Vagina (tissue), 2 donors: ENCODE data around the gene RALB. TPM values are rescaled to one million over a fixed set of nuclear protein-coding genes. Genes with fewer than 3 reads are reported as not detected.

Experiments
- DNase-seq, 2 donors: peaks; one replicate each; pipeline ENCODE4 v3.0.0-alpha.2; 2017; ENCODE audit errors: extremely low spot score in 2 of 2
- H3K27ac ChIP-seq: fragments of 200-600 bp; sonication (generic); one replicate; pipeline ENCODE4 v1.5.1; 2019
- H3K27me3 ChIP-seq: fragments of 200-600 bp; sonication (generic); one replicate; pipeline ENCODE4 v1.5.1; 2019
- H3K36me3 ChIP-seq, 2 donors: fragments of 200-600 bp; sonication (generic); one replicate each; pipeline ENCODE4 v1.5.1; 2017 to 2019
- H3K4me1 ChIP-seq: fragments of 200-600 bp; sonication (generic); one replicate; pipeline ENCODE4 v1.5.1; 2019
- H3K4me3 ChIP-seq, 2 donors: fragments of 200-600 bp; sonication (generic); 1 replicate in 1 of 2; 2 replicates in 1 of 2; pipeline ENCODE4 v1.5.1; 2016 to 2019
- H3K9me3 ChIP-seq: fragments of 200-600 bp; sonication (generic); one replicate; pipeline ENCODE4 v1.5.1; 2019
- POLR2A ChIP-seq, 2 donors: fragments of 450-650 bp; IDR thresholded peaks; one replicate each; pipeline ENCODE4 v1.6.1; 2017; ENCODE audit warnings: antibody characterized with exemption in 2 of 2, mild to moderate bottlenecking in 2 of 2, moderate library complexity in 2 of 2
- POLR2AphosphoS5 ChIP-seq, 2 donors: sonication (generic); formaldehyde crosslinking; IDR thresholded peaks; one replicate each; pipeline ENCODE4 v1.9.0; 2017; ENCODE audit warnings: antibody characterized with exemption in 2 of 2, mild to moderate bottlenecking in 2 of 2, low read depth in 1 of 2; ENCODE audit not compliant: insufficient read depth in 1 of 2
- intact Hi-C: fragments of 100-400 bp; cut with DNase I; formaldehyde crosslinking; loops from one replicate; pipeline ENCODE4 v1.15.1; 2023
- total RNA-seq: library from RNA; depleted of rRNA; stranded (reverse); fragments of >200 nt; gene quantifications from one replicate; pipeline ENCODE4 v1.2.3, GENCODE V29; 2016
- TF ChIP-seq, protein P1 (sequence below), 3 experiments: fragments of 450-650 bp in 2 of 3; fragments of 200-600 bp in 1 of 3; sonication (generic) in 1 of 3; IDR thresholded peaks; one replicate each; pipeline ENCODE4 v1.5.1; 2017 to 2019; ENCODE audit warnings: antibody characterized with exemption in 3 of 3, mild to moderate bottlenecking in 2 of 3, moderate library complexity in 2 of 3

RALB gene
- total RNA-seq, 1 donor from 2014 or later = 44.0 TPM

DNA sequence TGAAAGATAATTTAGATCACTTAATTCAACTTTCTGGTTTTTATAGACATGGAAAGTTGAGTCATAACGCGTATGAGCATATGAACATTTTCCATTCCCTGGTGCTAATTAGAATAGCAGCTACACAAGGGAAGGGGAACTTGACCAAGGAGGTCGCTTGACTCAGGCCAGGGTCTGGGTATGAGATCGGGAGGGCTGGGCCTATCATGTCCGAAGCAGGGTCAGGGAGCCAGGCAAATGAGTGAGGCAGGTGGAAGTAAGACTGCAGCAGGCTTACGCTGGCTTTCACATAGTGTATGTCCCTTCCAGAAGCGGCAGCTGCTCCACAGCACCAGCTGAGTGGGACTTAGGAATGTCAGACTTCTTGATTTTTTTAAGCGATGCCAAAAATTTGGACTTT, 14.7 kb downstream of the RALB start:
- Histone ChIP-seq H3K27ac (no peak overlapping the region), H3K4me3 (no peak overlapping the region), H3K36me3 (no peaks in the 10 kb centered on the region), H3K27me3 (no peaks in the 10 kb centered on the region), H3K9me3 (no peaks in the 10 kb centered on the region), H3K4me1 (peaks cover 10% of the 10 kb centered on the region)
- DNase-seq = no peak
- no peak for TF ChIP-seq POLR2A (IDR thresholded peaks at IDR 0.05)
- intact Hi-C loops = no loop called here

DNA sequence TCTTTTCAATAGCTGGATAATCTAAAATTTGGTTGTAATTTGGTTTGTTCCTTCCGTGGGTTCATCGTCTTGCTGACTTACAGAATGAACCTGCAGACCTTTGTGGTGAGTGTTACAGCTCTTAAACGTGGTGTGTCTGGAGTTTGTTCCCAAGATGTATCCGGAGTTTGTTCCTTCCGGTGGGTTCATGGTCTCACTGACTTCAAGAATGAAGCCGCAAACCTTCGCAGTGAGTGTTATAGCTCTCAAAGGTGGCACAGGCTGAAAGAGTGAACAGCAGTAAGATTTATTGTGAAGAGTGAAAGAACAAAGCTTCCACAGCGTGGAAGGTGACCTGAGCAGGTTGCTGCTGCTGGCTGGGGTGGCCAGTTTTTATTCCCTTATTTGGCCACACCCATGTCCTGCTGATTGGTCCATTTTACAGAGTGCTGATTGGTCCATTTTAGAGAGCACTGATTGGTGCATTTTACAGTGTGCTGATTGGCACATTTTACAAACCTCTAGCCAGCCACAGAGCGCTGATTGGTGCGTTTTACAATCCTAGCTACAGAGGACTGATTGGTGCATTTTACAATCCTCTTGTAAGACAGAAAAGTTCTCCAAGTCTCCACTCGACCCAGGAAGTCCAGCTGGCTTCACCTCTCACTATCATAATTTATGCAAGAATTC, 16.6 kb downstream of the RALB start:
- DNase-seq = no peak
- Histone ChIP-seq H3K4me1 (peaks cover 13% of the 10 kb centered on the region), H3K9me3 (no peaks in the 10 kb centered on the region), H3K27ac (no peak overlapping the region), H3K4me3 (no peak overlapping the region), H3K27me3 (no peaks in the 10 kb centered on the region), H3K36me3 (no peaks in the 10 kb centered on the region)
- intact Hi-C loops = no loop called here
- TF ChIP-seq, protein P1, sequence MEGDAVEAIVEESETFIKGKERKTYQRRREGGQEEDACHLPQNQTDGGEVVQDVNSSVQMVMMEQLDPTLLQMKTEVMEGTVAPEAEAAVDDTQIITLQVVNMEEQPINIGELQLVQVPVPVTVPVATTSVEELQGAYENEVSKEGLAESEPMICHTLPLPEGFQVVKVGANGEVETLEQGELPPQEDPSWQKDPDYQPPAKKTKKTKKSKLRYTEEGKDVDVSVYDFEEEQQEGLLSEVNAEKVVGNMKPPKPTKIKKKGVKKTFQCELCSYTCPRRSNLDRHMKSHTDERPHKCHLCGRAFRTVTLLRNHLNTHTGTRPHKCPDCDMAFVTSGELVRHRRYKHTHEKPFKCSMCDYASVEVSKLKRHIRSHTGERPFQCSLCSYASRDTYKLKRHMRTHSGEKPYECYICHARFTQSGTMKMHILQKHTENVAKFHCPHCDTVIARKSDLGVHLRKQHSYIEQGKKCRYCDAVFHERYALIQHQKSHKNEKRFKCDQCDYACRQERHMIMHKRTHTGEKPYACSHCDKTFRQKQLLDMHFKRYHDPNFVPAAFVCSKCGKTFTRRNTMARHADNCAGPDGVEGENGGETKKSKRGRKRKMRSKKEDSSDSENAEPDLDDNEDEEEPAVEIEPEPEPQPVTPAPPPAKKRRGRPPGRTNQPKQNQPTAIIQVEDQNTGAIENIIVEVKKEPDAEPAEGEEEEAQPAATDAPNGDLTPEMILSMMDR (IDR thresholded peaks at IDR 0.05) = no peak
- TF ChIP-seq POLR2A (IDR thresholded peaks at IDR 0.05) (no peak), POLR2AphosphoS5 (IDR thresholded peaks at IDR 0.05; ENCODE audit: insufficient read depth in 1 of 2, low read depth in 1 of 2) (no peak)

DNA sequence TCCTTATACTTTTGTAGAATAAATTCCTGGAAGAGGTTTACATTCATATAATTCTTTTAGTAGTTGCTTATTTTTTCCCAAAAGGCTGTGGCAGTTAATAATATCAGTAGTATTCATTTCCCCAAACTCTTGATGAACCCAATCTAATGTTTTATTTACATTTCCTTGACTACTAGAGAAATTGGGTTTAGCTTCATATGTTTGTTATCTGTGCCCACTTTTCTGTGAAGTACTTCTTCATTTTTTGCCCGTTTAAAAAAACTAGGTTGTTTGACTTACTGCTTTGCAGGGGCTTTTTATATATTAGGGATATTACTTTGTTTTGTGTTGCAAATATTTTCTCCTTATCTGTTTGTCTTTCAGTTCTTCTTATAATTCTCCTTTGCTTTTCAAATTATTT, 17.2 kb downstream of the RALB start:
- Histone ChIP-seq H3K36me3 (no peaks in the 10 kb centered on the region), H3K4me3 (no peak overlapping the region), H3K27me3 (no peaks in the 10 kb centered on the region), H3K4me1 (peaks cover 13% of the 10 kb centered on the region), H3K27ac (no peak overlapping the region), H3K9me3 (no peaks in the 10 kb centered on the region)
- TF ChIP-seq POLR2AphosphoS5 (IDR thresholded peaks at IDR 0.05; ENCODE audit: insufficient read depth in 1 of 2, low read depth in 1 of 2) (no peak), POLR2A (IDR thresholded peaks at IDR 0.05) (no peak)
- TF ChIP-seq, protein P1 (IDR thresholded peaks at IDR 0.05) = no peak
- intact Hi-C loops = no loop called here
- no peak for DNase-seq

DNA sequence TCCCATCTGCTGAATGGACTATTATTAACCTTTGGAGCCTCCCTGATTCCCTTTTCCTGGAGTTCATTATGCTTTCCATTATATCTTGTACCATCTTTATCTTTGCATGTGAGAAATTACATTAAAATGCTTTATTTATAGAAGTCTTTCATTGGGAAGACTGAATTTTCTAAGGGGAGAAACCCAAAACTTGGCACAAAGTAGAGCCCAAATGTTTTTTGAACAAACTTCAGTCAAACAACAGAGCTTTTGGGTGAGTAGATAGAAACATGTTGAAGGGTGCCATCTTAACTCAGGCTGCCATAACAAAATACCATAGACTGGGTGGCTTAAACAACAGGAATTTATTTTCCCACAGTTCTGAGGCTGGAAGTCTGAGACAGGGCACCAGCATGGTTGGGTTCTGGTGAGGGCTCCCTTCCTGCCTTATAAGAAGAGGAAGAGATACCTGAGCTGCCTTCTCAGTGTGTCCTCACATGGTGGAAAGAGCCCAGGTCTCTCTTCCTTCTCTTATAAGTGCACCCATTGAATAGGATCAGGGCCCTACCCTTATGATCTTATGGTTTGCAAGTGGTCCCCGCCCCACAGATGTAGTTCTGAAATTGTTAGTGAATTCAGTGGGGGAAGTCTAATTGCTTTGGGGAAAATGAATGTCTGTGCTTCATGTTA, 19.2 kb downstream of the RALB start:
- no peak for DNase-seq
- Histone ChIP-seq H3K36me3 (no peaks in the 10 kb centered on the region), H3K4me3 (no peak overlapping the region), H3K27me3 (no peaks in the 10 kb centered on the region), H3K27ac (no peak overlapping the region), H3K9me3 (no peaks in the 10 kb centered on the region), H3K4me1 (peaks cover 13% of the 10 kb centered on the region)
- intact Hi-C loops = no loop called here
- no peak for TF ChIP-seq POLR2A (IDR thresholded peaks at IDR 0.05)
- TF ChIP-seq, protein P1 (IDR thresholded peaks at IDR 0.05) = no peak
- TF ChIP-seq POLR2AphosphoS5 (IDR thresholded peaks at IDR 0.05; ENCODE audit: insufficient read depth in 1 of 2, low read depth in 1 of 2) = no peak

DNA sequence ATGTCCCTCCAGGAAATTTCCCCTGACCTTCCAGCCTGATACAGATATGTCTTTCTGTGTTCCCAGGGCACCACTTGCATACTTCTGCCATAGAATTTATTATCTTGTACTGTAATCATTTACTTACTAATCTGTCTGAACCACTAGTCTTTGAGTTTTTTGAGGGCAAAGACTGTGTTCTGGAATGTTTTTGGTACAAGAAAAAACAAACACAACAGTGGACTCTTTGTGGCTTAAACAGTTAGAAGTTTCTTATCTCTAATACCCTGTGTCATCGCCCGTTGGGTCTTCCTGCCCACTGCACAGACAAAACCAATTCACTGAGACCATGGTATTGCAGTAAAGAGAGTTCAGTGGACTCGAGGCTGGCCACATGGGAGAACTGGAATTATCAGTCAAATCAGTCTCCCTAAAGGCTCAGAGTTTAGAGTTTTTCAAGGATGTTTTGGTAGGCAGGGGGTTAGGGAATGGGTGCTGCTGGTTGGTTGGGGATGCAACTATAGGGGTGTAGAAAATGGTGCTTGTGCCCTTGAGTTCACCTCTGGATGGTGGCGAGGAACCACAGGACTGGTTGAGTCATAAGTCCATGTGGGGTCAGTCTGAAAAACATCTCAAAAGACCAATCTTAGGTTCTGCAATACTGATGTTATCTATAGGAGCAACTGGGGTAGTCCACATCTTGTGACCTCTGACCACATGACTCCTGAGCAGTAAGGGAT, 20.3 kb downstream of the RALB start:
- Histone ChIP-seq H3K36me3 (no peaks in the 10 kb centered on the region), H3K4me3 (no peak overlapping the region), H3K4me1 (peaks cover 13% of the 10 kb centered on the region), H3K27me3 (no peaks in the 10 kb centered on the region), H3K9me3 (no peaks in the 10 kb centered on the region), H3K27ac (no peak overlapping the region)
- intact Hi-C loops = no loop called here
- TF ChIP-seq POLR2AphosphoS5 (IDR thresholded peaks at IDR 0.05; ENCODE audit: insufficient read depth in 1 of 2, low read depth in 1 of 2) = no peak
- TF ChIP-seq POLR2A (IDR thresholded peaks at IDR 0.05) = no peak
- TF ChIP-seq, protein P1 (IDR thresholded peaks at IDR 0.05) = no peak
- DNase-seq = no peak
